HG03108 (cell line): ENCODE data around the gene MTUS2.

ENCODE experiments used
- ATAC-seq: cut with Tn5 transposase; IDR thresholded peaks from one replicate; pipeline ENCODE4 v1.9.1; 2021; ENCODE audit warnings: moderate library complexity; ENCODE audit not compliant: unreplicated experiment

Gene MTUS2

DNA sequence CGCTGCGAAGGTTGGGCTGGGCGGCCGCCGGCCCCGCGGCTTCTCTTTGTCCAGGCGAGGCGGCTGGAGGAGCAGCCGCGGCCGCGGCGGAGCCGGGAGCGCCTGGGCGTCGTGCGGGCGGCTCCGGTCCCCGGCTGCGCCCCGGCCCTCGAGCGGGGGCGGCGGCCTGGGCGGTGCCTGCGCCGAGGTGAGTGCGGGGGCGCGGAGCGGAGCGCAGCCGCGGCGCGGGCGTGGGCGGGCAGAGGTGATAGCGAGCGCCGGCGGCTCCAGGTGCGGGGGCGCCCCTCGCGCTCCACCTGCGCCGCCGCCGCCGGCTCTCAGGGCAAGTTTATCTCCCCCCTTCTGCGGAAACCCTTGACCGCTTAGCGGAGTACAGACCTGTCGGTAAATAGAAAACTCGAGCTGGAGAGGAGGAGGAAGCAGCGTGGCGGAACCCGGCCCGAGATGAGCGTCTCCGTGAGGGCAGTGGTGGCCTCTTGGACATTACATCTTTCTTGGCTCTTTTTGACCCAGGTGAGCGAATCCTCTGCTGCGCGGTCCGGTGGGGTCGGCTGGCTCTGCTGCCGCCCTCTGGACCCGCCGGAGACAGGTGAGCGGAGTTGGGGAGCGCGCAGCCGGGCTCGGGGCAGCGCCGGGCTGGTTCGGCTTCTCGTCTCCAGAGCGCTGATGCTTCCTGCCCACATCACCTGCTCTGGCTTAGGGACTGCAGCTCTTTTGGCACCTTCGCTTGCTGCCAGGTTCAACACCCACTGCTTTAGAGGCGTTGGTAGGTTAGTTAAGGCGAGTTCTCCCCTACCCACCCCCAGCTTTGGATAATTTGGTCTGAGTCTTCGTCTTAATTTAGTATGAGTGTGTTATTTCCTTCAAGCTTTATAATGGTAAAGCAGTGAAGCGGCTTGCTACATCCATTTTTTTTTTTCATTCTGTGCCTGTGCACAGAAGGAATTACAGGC is at the start of gene MTUS2:
MTUS2 (plus strand) TSS at position 241 of the 953 bp plus-strand sequence.
- ATAC-seq: no peak

DNA sequence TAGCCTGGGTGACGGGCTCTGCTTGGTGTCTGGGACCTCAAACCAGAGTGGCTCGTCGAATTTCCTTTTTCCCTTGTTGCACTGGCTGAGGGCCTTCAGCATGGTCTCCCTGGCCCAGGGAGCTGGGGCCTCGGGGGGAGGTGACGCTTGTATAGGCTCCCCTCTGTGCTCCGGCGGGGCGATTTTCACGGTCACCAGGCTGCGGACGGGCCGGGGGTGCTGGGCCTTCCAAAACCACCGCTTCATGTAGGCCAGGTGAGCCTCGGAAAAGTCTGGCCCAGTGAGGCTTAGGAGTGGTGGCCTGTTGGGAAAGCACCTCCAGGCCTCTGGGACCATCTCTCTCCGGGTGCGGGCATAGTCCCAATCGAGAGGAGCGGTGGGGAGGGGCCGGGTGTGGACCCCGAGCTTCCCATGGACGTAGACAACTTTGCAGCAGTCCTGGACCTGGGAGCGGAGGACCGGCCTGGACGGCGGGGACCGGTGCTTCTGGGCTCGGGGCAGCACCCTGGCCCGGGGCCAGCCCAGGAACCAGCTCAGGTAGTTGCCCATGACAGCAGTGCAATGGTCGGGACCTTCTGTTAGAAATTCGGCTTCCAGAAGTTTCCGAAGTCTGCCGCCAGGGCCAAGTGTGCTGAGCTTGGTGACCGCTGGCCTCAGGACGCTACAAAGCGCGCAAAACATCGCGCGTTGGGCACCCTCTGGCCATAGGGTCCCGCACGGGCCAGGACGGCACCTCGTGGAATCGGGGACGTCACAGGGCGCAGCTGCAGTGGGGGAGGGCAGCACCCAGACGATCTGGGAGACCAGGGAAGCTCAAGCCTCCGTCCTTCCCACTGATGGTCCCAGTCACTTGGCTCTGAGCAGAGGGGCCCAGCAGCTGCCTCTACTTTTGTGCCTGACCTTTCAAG is 41.6 kb upstream of the MTUS2 start:
- no peak for ATAC-seq

DNA sequence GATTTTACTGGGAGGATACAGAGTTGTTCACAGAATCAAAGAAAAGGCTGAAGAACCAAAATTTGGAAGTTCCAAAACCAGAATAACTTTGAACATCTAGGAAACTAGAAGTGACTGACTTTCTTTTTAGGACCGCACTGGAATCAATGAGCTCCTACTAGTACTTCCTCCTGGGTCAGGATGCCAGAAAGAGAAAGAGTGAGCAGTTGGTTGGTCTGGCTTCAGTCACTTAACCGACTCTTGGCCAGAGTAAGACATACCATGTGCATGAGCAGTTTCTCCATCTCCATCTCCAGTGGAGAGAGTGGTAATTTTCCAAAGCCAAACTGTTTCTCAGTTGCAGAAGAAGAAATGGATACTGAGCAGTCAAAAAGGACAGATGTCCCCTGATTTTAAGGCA is 27.1 kb upstream of the MTUS2 start:
- no peak for ATAC-seq

DNA sequence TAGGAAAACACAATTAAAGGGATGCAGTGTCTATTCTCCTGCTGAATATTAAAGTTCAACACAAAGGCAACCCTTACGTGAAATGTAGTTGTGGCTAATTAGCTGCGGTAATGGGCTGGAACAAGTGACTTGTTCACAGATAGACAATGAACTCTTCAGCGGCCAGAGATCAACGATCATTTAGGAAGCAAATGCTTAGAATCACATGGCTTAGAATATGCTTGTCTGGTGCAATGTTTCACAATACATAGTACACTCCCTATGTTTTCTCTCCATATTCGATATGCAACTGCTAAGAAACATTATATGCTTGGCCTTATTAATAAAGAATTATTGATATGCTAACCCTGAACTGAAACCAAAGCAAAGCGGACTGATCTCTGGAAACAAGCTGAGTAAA is 25.7 kb upstream of the MTUS2 start:
- ATAC-seq: no peak

DNA sequence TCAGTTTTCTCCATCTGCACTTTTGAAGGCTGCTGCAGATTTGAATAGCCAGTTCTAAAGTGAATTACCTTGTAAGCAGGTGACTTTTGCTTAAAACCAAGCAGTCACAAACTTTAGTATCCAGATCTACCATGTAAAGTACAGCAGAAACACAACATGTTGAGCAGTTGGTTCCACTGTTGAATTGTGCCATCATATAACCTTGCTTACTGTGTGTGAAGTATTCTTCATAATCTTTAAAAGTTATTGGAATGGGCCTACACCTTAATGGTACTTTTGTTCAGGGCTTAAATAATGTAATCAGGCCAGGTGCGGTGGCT is 23.2 kb upstream of the MTUS2 start:
- no peak for ATAC-seq

DNA sequence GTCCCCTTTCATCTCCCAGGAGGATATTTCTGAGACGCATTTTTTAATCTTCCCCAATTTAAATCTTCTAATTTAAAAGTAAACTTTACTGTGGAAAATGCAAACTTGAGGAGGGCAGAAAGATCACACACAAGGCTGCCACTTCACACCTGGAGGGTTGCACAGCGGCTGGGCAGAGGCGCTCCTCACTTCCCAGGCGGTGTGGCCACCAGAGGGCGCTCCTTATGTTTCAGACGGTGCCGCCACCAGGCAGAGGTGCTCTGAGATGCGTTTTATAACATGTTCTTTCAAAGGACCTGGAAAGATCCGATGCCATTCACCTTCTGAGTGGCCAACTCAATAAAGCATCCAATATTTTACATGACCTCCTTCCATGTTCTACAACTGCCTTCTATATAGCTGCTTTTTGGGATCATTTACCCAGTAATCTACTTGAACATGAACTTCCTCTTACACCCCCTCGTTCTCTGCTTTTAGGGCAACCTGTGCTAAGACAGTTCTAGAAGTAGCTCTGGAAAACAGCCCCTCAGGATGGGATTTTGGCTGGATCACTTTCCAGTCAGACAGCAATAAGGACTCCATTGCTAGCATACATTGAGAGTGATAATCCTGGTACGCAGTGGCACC is 14.8 kb upstream of the MTUS2 start:
- ATAC-seq: no peak

DNA sequence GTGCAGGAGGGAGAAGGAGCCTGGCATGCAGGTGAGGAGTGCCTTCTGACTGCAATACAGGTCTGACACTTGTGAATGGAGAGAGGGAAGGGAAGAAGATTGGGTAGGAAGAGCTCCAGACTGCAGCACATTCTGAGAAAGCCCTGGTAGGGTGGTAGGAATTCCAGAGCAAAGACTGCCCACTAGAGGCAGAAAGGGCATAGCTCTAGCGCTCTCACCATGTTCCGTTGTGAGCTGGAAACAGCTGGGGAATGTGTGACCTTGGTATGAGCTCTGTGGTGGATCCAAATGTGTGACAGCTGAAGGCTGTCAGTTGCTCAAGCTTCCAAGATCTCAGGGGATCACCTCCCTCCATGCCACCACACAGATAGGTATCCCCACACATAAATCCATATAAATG is 2.9 kb upstream of the MTUS2 start:
- ATAC-seq: no peak

DNA sequence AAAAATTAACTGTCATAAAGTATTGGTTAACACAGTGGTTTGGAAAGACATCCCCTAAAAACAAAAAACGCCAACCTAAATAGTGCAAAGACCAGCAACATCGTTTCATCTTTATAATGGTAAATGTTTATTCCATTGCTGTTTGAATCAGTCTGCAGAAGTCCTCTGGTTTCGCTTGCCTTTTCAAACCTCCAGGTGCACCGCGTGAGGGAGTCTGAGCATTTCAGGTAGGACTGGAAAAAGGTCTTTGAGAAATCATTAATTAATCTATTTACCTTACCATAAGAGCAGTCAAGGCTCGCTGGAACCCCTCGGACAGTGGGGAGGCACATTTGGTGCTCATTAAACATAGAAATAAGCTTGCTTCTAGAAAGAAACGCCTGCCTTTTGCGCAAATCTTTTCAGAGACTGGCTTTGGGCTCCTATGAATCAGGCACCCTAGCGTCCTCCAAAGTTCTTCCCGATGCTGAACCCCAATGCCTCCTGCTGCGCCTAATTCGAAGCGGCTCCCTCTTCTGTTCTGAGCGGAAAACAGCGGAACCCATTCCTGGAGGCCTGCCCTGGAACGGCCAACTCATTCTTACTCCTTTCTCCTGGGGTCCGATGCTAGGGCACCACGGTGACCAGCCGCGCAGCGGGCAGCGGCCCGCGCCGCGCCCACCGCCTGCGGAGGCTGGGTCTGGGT is 951 bp upstream of the MTUS2 start:
- ATAC-seq: no peak

DNA sequence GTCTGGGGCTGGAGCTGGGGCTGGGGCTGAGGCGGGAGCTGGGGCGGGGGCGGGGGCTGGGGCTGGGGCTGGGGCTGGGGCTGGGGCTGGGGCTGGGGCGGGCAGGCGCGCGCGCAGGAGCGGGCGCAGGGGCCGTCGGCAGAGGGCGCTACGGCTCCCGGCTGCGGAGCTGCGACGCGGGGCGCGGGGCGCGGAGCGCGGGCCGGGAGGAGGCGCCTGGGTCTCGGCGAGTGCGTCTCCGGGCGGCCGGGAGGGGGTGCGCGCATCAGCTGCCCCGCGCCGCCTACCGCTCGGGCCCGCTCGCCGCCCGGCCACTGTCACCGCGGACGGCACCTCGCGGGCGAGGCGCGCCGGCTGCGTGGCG is 422 bp upstream of the MTUS2 start:
- no peak for ATAC-seq

DNA sequence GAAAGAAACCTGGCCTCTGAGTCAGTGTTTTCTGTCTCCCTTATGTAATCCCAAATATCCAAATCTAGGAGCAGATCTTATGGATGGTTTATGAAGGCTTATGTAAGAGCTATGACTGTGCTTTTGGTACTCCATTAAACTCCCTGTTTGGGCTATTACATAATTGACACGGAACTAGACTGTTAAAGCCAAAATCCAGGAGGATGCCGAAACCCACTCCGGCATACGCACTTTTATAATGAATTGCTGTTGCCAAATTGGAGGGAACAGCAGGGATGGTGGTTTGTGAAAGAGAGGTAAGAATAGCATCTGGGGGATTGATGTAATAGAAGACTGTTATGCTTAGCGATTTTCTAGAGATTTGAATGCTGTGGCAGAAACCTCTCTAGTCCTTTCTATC is 2.0 kb downstream of the MTUS2 start:
- ATAC-seq: no peak

DNA sequence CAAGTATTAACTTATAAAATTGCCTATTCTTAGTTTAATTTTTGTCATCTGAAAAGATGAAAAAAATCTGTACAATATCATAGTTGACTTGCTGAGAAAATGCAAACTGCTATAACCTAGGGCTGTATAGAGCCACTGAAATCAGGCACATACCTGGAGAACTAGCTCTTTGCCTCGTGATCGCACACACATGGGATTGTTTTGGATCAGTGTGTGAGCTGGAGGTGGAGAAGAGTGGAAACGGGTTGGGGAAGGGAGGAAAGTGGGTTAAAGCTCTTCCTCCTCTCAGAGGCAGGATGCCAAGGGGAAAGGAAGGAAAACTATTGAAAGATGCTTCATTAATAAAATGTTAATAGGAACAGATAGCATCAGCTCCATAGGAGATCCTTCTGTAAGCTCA is 2.7 kb downstream of the MTUS2 start:
- no peak for ATAC-seq

DNA sequence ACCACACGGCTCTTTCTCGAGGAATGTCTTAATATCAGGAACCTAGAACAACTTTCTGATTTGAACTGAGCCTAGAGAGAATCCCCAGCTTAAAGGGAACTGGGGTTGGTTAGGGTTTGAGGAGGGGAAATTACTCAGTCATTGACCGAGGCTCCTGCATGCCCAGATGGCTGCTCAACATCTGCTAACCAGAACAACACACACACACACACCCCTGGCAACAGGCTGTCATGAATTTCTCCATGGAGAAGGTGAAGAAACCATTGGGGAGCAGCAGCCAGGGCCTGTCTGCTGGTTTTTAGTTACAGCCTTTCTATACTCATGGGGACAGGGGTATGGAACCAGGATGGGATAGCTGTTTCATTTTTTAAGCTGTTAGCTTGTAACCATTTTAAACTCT is 5.2 kb downstream of the MTUS2 start:
- ATAC-seq: no peak

DNA sequence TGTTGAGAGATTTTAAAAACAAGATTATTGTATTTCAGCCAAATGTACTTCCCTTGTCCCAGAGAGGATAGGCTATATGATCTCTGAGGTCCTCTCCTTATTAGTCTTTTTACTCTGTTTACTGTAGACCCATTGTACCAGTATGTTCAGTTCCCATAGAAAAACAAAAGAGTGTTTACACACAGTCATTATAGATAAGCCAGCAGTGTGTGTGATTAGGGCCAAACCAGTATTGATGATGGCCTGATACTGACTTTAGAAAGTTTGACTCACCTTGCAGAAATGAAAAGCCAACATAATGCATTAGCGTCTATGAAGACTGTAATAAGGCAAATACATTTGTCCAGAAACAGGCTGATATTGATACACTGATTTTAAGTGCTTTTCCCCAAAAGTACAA is 6.2 kb downstream of the MTUS2 start:
- ATAC-seq: no peak

DNA sequence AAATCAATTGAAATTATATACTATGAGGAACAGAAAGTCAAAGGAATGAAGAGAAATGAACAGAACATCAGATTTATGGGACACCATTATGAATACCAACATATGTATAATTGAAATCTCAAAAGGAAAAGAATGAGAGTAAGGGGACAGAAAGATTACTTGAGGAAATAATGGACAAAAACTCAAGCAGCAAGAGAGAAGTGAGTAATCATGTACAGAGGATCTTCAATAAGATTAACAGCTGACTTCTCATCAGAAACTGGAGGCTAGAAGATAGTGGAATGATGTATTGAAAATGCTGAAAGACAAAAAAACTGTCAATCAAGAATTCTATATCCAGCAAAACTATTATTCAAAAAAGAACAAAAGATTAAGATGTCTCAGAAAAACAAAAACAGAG is 10.4 kb downstream of the MTUS2 start:
- no peak for ATAC-seq

DNA sequence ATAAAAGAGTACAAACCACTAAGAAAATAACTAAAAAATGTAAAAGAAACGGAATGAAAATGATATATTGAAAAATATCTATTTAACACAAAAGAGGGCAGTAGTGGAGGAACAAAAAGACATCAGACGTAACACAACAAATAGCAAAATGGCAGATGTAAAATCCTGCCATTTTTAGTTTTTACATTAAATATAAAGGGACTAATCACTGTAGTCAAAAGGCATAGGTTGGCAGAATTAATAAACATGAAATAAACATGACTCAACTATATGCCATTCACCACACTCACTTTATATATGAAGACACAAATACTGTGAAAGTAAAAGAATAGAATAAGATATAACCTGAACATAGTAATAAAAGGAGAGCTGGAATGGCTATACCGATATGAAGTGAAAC is 11.0 kb downstream of the MTUS2 start:
- ATAC-seq: no peak

DNA sequence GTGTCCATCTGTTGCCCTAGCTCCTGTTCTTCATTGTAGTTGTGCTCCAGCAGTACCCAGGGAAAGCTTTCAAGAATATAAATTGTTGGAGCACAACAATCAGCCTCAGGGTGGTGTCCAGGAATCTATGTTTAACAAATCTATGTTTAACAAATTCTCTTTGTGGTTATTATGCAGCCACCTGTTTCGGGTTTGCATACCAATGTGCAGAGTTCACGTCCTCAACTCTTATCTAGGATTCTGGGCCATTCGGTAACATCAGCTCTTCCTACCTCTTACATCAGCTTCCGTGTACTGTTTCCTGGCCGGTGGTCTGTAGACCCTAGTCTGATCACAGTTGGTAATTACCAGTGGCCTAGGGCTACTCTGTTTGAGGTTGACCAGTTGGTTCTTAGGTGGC is 17.0 kb downstream of the MTUS2 start:
- no peak for ATAC-seq

DNA sequence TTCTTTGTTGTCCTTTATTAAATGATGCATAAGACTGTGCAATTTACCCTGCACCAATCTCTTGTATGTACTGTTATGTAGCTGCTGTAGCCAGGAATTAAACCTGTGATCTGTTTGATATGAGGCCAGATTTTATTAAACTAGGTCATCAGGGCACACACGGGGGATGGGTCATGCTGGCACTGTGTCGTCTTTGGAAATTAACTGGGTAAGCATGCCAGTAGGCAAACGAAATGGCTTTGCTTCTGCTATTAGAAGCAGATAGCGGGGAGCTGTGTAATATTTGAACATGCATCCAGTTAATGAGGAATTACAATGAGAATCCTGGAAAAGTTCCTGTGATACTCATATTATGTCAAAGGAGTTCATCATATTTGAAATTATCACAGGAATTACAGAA is 23.5 kb downstream of the MTUS2 start:
- ATAC-seq: no peak

DNA sequence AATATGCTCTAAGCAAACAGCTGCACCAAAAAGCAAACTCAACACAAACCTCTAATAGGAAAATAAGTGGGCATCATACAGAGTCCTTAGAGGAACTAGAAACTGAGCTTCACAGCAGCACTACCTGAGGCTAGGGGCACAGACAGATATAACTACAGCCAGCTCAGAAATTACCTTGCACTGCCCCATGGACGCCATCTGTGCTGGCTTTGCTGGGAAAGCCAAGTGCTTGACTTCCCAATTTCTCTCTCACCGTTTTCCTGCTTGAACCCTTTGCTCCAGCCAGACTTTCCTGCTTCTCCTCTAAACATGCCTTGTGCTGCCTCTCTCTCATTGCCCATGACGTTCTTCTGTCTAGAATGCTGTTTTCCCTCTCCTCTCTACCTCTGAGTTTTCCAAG is 29.3 kb downstream of the MTUS2 start:
- ATAC-seq: no peak

DNA sequence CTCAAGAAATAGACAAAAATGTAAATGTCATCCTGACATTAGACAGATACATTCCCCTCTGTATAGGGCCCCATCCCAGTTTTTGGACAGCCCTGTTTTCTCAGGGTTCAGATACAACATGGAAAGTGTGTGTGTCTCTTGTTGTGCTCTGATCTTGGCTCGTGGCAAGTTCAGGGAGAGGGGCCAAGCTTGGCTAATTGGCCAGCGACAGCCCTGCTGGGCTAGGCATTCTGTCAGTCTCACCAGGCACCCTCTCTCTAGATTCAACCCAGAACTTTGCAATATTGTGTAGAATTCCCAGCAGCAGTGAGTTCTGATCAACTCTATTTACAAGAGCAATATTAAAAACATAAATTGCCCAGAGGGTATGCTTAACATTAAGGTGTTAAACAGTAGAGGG is 30.1 kb downstream of the MTUS2 start:
- no peak for ATAC-seq

DNA sequence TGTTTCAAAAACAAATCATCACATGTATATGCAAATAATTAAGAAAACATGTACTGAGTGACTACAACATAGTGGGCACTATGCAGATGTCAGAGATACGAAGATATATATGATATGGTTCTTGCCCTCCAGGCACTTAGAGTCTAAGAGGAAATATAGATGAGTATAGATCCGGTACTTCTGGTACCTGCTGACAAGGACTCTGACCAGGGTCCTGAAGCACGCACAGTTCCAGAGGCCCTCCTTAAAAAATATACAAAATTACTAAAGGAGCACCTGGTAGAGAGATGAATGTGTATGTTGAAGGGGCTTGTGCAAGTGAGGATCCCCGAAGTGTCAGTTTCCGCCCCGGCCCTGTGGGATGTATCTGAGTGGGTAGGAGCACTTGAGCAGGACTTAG is 31.3 kb downstream of the MTUS2 start:
- ATAC-seq: no peak

DNA sequence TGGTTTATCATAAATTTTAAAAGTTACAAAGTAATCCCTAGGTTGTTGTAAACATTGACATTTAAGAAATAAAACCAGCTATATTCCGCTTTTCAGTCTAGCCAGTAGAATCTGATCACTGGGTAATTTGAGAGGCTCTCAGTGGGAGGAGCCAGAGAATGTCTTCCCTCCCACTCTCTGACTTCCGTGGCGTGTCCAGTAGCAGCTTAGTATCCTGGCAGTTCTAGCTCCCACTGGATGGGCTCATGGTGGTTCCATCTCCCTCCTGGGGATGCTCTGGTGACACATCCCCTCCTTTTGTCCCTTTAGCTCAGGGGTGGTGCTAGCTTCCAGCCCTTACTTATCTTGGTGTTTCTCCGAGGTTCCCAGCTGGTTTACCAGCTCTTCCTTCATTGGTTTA is 34.5 kb downstream of the MTUS2 start:
- ATAC-seq: no peak
